ENCODE data around the gene FAM13A.

- TF ChIP-seq CTCF (IDR thresholded peaks at IDR 0.05) (no peak), POLR2A (IDR thresholded peaks at IDR 0.05) (no peak), POLR2AphosphoS5 (IDR thresholded peaks at IDR 0.05) (no peak)
Observed at GRCh38 chr4:88891636-88892035, 165.3 kb downstream of the FAM13A start.

Measured in breast epithelium (tissue), 3 donors.